A673 (cell line): ENCODE measurements around the gene C1orf21. TPM values are rescaled to one million over a fixed set of nuclear protein-coding genes. Genes with fewer than 3 reads are reported as not detected.
A peak's percentile ranks its signal among the peaks of the same experiment; 100 is the strongest.

Experiments
- BruUV-seq: library from RNA; stranded (reverse); fragments of 400-500 nt; replicated peaks from 2 replicates; lab custom pipeline; 2021; lab: Mats Ljungman, UMichigan
- CTCF ChIA-PET: fragments of 300-600 bp; sonication (Branson Sonifier 250); formaldehyde crosslinking; loops from one replicate; lab custom pipeline; 2022; ENCODE audit warnings: antibody characterized with exemption; lab: Charles Lee
- POLR2A ChIA-PET: fragments of 300-600 bp; sonication (Branson Sonifier 250); formaldehyde crosslinking; loops from one replicate; lab custom pipeline; 2022; ENCODE audit warnings: antibody characterized with exemption; ENCODE audit not compliant: low non-redundant PET; lab: Charles Lee
- DNase-seq: peaks from one replicate; pipeline ENCODE4 v3.0.0-alpha.2; 2015; ENCODE audit warnings: low spot score
- H3K27ac ChIP-seq: fragments of 200-600 bp; sonication (generic); 2 replicates; pipeline ENCODE4 v1.5.1; 2016; ENCODE audit warnings: mixed run types, low read depth, mild to moderate bottlenecking, mixed read lengths, antibody characterized with exemption, low read length; ENCODE audit not compliant: poor library complexity, severe bottlenecking
- H3K27me3 ChIP-seq: fragments of 200-600 bp; sonication (generic); replicated peaks from 2 replicates; pipeline ENCODE4 v1.6.1; 2017; ENCODE audit warnings: mixed run types, low read depth, mild to moderate bottlenecking, mixed read lengths, antibody characterized with exemption, low read length; ENCODE audit not compliant: insufficient read depth, poor library complexity
- H3K36me3 ChIP-seq: fragments of 200-600 bp; sonication (generic); 2 replicates; pipeline ENCODE4 v1.6.1; 2016; ENCODE audit warnings: mixed run types, mild to moderate bottlenecking, mixed read lengths, antibody characterized with exemption, low read length; ENCODE audit not compliant: insufficient read depth, poor library complexity, severe bottlenecking
- H3K4me1 ChIP-seq: fragments of 200-600 bp; sonication (generic); 2 replicates; pipeline ENCODE4 v1.6.1; 2017; ENCODE audit warnings: mixed run types, mild to moderate bottlenecking, mixed read lengths, antibody characterized with exemption, low read length; ENCODE audit not compliant: insufficient read depth, poor library complexity, severe bottlenecking
- H3K4me3 ChIP-seq: fragments of 200-600 bp; sonication (generic); 2 replicates; pipeline ENCODE4 v1.5.1; 2016; ENCODE audit warnings: low read depth, mixed run types, mild to moderate bottlenecking, mixed read lengths, low read length; ENCODE audit not compliant: poor library complexity, severe bottlenecking
- H3K9me3 ChIP-seq: fragments of 200-600 bp; sonication (generic); 2 replicates; pipeline ENCODE4 v1.6.1; 2016; ENCODE audit warnings: mixed run types, low read depth, mild to moderate bottlenecking, mixed read lengths, antibody characterized with exemption, low read length; ENCODE audit not compliant: poor library complexity, severe bottlenecking
- CTCF ChIP-seq: fragments of 300-800, 200-600 bp; sonication (generic); conservative IDR thresholded peaks from 2 replicates; pipeline ENCODE4 v1.5.1; 2017; ENCODE audit warnings: low read depth, mild to moderate bottlenecking, antibody characterized with exemption, low read length, moderate library complexity, mixed read lengths
- EZH2 ChIP-seq: fragments of 200-600 bp; sonication (generic); IDR thresholded peaks from 2 replicates; pipeline ENCODE4 v1.6.1; 2017; ENCODE audit warnings: borderline replicate concordance, low read depth, mild to moderate bottlenecking, mixed read lengths, antibody characterized with exemption, low read length; ENCODE audit not compliant: poor library complexity, severe bottlenecking
- intact Hi-C: fragments of 100-400 bp; cut with micrococcal nuclease; formaldehyde crosslinking; loops from one replicate; pipeline ENCODE4 v1.10.0; 2022; ENCODE audit not compliant: unreplicated experiment
- total RNA-seq: library from RNA; stranded (reverse); gene quantifications from 2 replicates; pipeline ENCODE4 v1.2.3, GENCODE V29; 2021

The C1orf21 gene
- total RNA-seq, 1 experiment from 2014 or later = 31.3 TPM

- peak overlapping the region; percentile 79 for H3K27ac ChIP-seq
- peaks cover 25% of the 10 kb centered on the region for H3K4me1 ChIP-seq
- peak overlapping the region; percentile 95 for H3K4me3 ChIP-seq
- no peaks in the 10 kb centered on the region for H3K27me3 ChIP-seq
- H3K36me3 ChIP-seq = no peaks in the 10 kb centered on the region
- ChIA-PET POLR2A (interaction anchor here (0.6 to 0.7 kb wide), 5 partner anchors 34 to 1420 kb away, joined by 3 to 9 read pairs (median 8); no protein-coding TSS in a partner anchor), CTCF (interaction anchor here (0.6 to 1.2 kb wide), 3 partner anchors 264 to 628 kb away, joined by 3 to 12 read pairs (median 5); no protein-coding TSS in a partner anchor)
- BruUV-seq = no TSS peak
- TF ChIP-seq EZH2 (no peak), CTCF (no peak)
- no peaks in the 10 kb centered on the region for H3K9me3 ChIP-seq
- DNase-seq = peak; percentile 39
- intact Hi-C loops = loop anchor here (1.0 to 10.0 kb wide), 3 partner anchors 172 to 278 kb away; no protein-coding TSS in a partner anchor
Observed at GRCh38 chr1:184387069-184387475, 243 bp downstream of the C1orf21 start.

- Histone ChIP-seq H3K9me3 (no peaks in the 10 kb centered on the region), H3K27me3 (no peaks in the 10 kb centered on the region), H3K27ac (peak overlapping the region; percentile 79), H3K4me3 (peak overlapping the region; percentile 95), H3K4me1 (peaks cover 25% of the 10 kb centered on the region), H3K36me3 (no peaks in the 10 kb centered on the region)
- no peak for TF ChIP-seq EZH2
- TF ChIP-seq CTCF = no peak; the same call in 1 of the 2 replicates
- POLR2A ChIA-PET = interaction anchor here (0.7 kb wide), 1 partner anchor 34 kb away, joined by 3 read pairs; no protein-coding TSS in a partner anchor
- intact Hi-C loops = loop anchor here (1.0 to 10.0 kb wide), 3 partner anchors 172 to 277 kb away; no protein-coding TSS in a partner anchor
- no TSS peak for BruUV-seq
- peak; percentile 63 for DNase-seq
- CTCF ChIA-PET = interaction anchor here (0.6 to 1.2 kb wide), 3 partner anchors 265 to 468 kb away, joined by 3 to 12 read pairs (median 4); no protein-coding TSS in a partner anchor
Observed at GRCh38 chr1:184387476-184388318, 868 bp downstream of the C1orf21 start.

GRCh38 chr1:184388319-184388889 is 1.6 kb downstream of the C1orf21 start:
- DNase-seq = no peak
- ChIA-PET CTCF (interaction anchor here (0.6 kb wide), 1 partner anchor 468 kb away, joined by 4 read pairs; no protein-coding TSS in a partner anchor), POLR2A (no interaction called here)
- TF ChIP-seq CTCF (no peak), EZH2 (no peak)
- no peaks in the 10 kb centered on the region for H3K27me3 ChIP-seq
- H3K4me1 ChIP-seq = peaks cover 25% of the 10 kb centered on the region
- H3K4me3 ChIP-seq = peak overlapping the region; percentile 95
- intact Hi-C loops = loop anchor here (10.0 kb wide), 2 partner anchors 234 to 276 kb away; no protein-coding TSS in a partner anchor
- no peak overlapping the region for H3K27ac ChIP-seq
- H3K9me3 ChIP-seq = no peaks in the 10 kb centered on the region
- BruUV-seq = TSS peak; percentile 50
- no peaks in the 10 kb centered on the region for H3K36me3 ChIP-seq
